ENCODE data around the gene AKT1.

GRCh38 chr14:104791425-104791824 is 4.1 kb downstream of the AKT1 start:
- TF ChIP-seq CTCF (conservative IDR thresholded peaks at IDR 0.05; ENCODE audit: low read depth, low read length): no peak
- TF ChIP-seq EZH2 (IDR thresholded peaks at IDR 0.05; ENCODE audit: borderline replicate concordance, low read depth, low read length, poor library complexity, severe bottlenecking): no peak
